RWPE1 (cell line): ENCODE results near the gene SFT2D1.

Experiments used
- CTCF ChIA-PET: fragments of 350-600 bp; sonication (Branson Sonifier 250); formaldehyde crosslinking; extraction: SDS; loops from one replicate; lab custom pipeline; 2021; lab: Yijun Ruan, JAX
- POLR2A ChIA-PET: fragments of 400-600 bp; formaldehyde crosslinking; extraction: SDS; loops from one replicate; lab custom pipeline; 2020; ENCODE audit warnings: antibody characterized with exemption; ENCODE audit not compliant: low non-redundant PET; lab: Yijun Ruan, JAX
- DNase-seq: peaks from one replicate; pipeline ENCODE4 v3.0.0; 2012; ENCODE audit warnings: low spot score
- H3K27ac ChIP-seq: fragments of 450-650 bp; 2 replicates; pipeline ENCODE4 v1.5.1; 2017
- TF ChIP-seq, protein P1 (sequence below): fragments of 450-650 bp; conservative IDR thresholded peaks from 2 replicates; pipeline ENCODE4 v1.5.1; 2017; ENCODE audit warnings: low read depth, mild to moderate bottlenecking

SFT2D1 gene

DNA sequence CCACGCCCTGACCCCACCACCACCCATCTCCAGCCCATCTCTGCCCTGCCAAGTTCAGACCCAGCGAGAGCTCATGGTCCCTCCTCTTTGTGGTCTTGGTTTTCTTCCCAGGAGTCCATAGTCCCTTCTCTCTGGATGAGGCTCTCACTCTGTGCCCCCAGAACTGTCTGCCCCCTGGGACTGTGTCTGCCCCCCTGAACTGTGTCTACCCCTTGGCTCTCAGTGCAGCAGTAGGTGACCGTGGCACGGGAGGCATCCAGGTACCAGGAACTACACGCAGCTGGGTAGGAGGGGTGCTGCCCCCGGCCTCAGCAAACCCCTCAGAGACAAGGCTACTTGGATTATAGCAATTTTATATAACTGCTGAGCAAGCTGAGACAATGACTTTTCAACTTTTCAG lies 57.7 kb downstream of the SFT2D1 start:
- ChIA-PET POLR2A (no interaction called here), CTCF (interaction anchor here (1.1 kb wide), 1 partner anchor 9 kb away, joined by 9 read pairs; no protein-coding TSS in a partner anchor)
- TF ChIP-seq, protein P1, sequence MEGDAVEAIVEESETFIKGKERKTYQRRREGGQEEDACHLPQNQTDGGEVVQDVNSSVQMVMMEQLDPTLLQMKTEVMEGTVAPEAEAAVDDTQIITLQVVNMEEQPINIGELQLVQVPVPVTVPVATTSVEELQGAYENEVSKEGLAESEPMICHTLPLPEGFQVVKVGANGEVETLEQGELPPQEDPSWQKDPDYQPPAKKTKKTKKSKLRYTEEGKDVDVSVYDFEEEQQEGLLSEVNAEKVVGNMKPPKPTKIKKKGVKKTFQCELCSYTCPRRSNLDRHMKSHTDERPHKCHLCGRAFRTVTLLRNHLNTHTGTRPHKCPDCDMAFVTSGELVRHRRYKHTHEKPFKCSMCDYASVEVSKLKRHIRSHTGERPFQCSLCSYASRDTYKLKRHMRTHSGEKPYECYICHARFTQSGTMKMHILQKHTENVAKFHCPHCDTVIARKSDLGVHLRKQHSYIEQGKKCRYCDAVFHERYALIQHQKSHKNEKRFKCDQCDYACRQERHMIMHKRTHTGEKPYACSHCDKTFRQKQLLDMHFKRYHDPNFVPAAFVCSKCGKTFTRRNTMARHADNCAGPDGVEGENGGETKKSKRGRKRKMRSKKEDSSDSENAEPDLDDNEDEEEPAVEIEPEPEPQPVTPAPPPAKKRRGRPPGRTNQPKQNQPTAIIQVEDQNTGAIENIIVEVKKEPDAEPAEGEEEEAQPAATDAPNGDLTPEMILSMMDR = no peak
- DNase-seq = no peak
- H3K27ac ChIP-seq = no peak overlapping the region

DNA sequence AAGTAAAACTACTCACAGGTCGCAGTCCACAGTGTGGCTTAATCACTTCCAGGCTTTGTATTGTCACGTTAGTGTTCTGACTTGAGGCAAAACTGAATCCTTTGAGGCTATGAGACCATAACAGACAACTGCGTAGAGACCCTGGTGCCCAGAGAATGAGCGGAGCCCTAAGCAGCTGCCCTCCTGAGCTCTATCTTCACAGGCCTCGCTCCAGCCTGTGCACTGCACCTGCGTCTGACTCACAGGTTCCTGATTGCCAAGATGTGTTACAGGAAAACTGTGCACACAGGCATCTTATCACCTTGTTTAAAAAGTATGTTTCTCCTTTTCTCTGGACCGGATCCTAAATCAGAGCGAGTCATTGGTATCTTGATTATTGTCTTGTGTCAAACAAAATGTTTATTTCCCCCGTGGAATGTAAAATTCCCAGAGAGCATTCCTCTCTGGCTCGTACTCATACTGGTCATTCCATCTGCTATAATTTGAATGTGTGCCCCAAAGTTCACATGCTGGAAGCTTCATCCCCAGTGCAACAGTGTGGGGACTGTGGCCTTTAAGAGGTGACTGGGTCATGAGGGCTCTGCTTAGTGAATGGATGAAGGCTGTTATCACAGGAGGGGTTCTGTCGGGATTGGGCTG lies 59.8 kb downstream of the SFT2D1 start:
- H3K27ac ChIP-seq = no peak overlapping the region
- ChIA-PET CTCF (interaction anchor here (0.9 kb wide), 1 partner anchor 47 kb away, joined by 3 read pairs; no protein-coding TSS in a partner anchor), POLR2A (no interaction called here)
- no peak for DNase-seq
- TF ChIP-seq, protein P1 = no peak

DNA sequence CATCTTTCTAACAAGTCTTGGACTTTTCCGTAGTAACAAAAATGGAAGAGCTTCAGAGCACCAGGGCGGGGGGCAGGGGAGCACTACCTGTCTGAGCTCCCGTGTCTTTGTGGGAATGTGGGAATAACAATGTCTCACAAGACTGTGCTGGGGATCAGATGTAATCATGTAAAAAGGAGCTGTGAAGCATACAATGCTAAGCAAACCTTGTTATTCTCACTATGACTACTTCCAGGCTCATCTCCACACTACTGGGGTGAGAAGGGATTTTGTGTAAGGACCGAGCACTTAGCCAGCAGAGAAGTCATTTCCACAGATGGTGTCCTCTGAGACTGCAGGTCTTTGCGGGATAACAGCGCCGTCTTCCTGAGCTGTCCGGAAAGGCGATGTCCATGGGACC lies 61.2 kb downstream of the SFT2D1 start:
- no peak overlapping the region for H3K27ac ChIP-seq
- no peak for DNase-seq
- ChIA-PET POLR2A (no interaction called here), CTCF (interaction anchor here (1.3 kb wide), 2 partner anchors 106 to 120 kb away, joined by 3 to 6 read pairs; no protein-coding TSS in a partner anchor)
- TF ChIP-seq, protein P1 = no peak

DNA sequence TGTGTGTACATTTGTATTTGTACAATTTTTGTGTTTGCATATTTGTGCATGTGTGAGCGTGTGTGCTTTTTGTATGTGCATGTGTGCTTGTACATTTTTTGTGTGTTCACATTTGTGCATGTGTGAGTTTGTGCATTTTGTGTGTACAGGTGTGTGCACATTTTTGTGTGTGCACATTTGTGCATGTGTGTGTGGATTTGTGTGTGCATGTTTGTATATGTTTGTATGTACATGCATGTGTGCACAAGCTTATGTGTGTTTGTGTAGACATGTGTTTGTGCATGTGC lies 63.0 kb downstream of the SFT2D1 start:
- TF ChIP-seq, protein P1 = no peak
- no peak for DNase-seq
- H3K27ac ChIP-seq = no peak overlapping the region
- CTCF ChIA-PET = no interaction called here
- POLR2A ChIA-PET = no interaction called here

DNA sequence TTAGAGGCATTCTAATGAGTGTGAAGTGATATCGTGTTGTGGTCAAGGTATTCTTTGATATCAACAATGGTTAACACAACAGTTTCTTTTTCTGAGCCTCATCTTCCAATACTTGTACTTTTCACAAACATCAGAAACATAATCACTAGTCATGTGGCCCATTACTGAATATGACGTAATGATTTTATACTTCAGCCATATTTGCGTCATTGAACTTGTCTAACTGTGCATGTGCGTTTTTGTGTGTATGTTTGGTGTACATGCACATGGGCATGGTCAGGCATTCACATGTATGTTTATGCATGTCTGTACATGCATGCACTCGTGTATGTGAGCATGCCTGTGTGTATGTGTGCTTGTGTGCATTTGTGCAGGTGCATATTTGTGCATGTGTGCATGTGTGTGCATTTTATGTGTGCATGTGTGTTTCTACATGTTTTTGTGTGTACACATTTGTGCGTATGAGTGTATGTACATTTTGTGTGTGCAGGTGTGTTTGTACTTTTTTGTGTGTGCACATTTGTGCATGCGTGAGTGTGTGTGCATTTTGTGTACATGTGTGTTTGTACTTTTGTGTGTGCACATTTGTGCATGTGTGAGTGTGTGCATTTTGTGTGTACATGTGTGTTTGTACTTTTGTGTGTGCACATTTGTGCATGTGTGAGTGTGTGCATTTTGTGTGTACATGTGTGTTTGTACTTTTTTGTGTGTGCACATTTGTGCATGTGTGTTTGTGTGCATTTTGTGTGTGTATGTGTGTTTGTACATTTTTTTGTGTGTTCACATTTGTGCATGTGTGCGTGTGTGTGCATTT lies 63.6 kb downstream of the SFT2D1 start:
- TF ChIP-seq, protein P1 = no peak
- ChIA-PET POLR2A (no interaction called here), CTCF (no interaction called here)
- no peak for DNase-seq
- no peak overlapping the region for H3K27ac ChIP-seq

DNA sequence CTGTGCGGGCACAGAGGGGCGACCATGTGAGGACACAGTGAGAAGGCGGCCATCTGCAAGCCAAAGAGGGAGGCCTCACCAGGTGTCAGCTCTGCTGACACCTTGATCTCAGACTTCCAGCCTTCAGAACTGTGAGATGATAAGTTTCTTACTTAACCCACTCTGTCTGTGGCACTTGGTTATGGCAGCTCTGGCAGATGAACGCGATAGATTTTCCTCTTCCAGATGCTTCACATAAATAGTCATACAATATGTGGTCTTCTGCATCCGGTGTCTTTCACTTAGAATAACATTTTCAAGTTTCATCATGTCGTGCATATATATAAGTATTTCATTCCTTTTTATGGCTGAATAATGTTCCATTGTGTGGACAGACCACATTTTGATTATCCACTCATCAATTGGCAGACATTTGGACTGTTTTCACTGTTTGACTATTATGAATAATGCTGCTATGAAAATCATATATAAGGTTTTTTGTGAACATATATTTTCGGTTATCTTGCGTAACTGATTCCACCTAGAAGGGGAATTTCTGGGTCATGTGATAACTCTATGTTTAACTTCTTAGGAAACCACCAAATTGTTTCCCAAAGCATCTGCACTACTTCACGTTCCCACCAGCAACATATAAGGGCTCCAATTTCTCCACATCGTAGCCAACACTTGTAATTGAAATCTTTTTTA lies 64.3 kb downstream of the SFT2D1 start:
- POLR2A ChIA-PET = no interaction called here
- TF ChIP-seq, protein P1 = no peak
- CTCF ChIA-PET = interaction anchor here (2.4 kb wide), 1 partner anchor 123 kb away, joined by 11 read pairs; no protein-coding TSS in a partner anchor
- H3K27ac ChIP-seq = no peak overlapping the region
- DNase-seq = no peak
